ENCODE measurements around the gene PREB.
A peak's percentile ranks its signal among the peaks of the same experiment; 100 is the strongest.
"Not testable (repeated sequence)": the region's sequence is repeated elsewhere in the genome, so short reads cannot be mapped to it uniquely, and the experiment has no call there.

The PREB gene, protein sequence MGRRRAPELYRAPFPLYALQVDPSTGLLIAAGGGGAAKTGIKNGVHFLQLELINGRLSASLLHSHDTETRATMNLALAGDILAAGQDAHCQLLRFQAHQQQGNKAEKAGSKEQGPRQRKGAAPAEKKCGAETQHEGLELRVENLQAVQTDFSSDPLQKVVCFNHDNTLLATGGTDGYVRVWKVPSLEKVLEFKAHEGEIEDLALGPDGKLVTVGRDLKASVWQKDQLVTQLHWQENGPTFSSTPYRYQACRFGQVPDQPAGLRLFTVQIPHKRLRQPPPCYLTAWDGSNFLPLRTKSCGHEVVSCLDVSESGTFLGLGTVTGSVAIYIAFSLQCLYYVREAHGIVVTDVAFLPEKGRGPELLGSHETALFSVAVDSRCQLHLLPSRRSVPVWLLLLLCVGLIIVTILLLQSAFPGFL

GRCh38 chr2:27133905-27134780 lies at the start of gene PREB:
PREB (minus strand) TSS chr2:27134636; CDS start chr2:27134421, 215 bp downstream.
- H3K36me3 ChIP-seq (ENCODE audit: insufficient read depth, low read length): peaks cover 26% of the 10 kb centered on the region
- H3K4me3 ChIP-seq (ENCODE audit: low read depth in 1 of 2, low read length in 2 of 2): peak within 1 kb of the TSS; percentile 67 to 90
- H3K9me3 ChIP-seq (ENCODE audit: low read length): no peaks in the 10 kb centered on the region
- peak within 1 kb of the TSS; percentile 94 for H3K27ac ChIP-seq (ENCODE audit: low read depth, low read length)
- H3K27me3 ChIP-seq (ENCODE audit: control insufficient read depth in 1 of 2, insufficient read depth in 2 of 2, low read length in 2 of 2): no peaks in the 10 kb centered on the region
- H3K4me1 ChIP-seq (ENCODE audit: insufficient read depth, low read length): peaks cover 13% of the 10 kb centered on the region
- peak within 1 kb of the TSS; percentile 31 for H3K9ac ChIP-seq (ENCODE audit: low read length)

- Histone ChIP-seq H3K4me3 (ENCODE audit: low read depth in 1 of 2, low read length in 2 of 2) (no peak overlapping the region), H3K27me3 (ENCODE audit: control insufficient read depth in 1 of 2, insufficient read depth in 2 of 2, low read length in 2 of 2) (peaks cover 0 to under 1% of the 10 kb centered on the region in 2 donors), H3K9ac (ENCODE audit: low read length) (no peak overlapping the region), H3K9me3 (ENCODE audit: low read length) (no peaks in the 10 kb centered on the region), H3K4me1 (ENCODE audit: insufficient read depth, low read length) (no peaks in the 10 kb centered on the region), H3K27ac (ENCODE audit: low read depth, low read length) (no peak overlapping the region), H3K36me3 (ENCODE audit: insufficient read depth, low read length) (no peaks in the 10 kb centered on the region)
Observed at GRCh38 chr2:27184115-27184514, 49.7 kb upstream of the PREB start.

DNA sequence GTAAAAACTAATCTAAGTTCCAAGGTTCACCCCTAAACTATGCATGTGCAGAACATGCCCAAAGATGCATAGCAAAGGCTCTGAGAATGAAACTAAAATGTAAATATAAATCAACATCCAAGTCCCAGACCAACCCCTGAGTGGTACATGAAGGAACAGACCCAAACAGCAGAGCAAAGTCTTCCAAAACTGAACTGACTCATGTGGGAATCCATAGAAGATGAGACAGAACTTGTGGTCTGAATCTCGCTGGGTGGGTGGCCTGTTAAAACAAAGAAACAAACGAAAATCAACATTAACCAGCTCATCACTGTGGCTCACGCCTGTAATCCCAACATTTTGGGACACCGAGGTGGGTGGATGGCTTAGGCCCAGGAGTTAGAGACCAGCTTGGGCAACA lies 47.9 kb upstream of the PREB start:
- H3K27ac ChIP-seq (ENCODE audit: low read depth, low read length): no peak overlapping the region
- no peaks in the 10 kb centered on the region for H3K9me3 ChIP-seq (ENCODE audit: low read length)
- H3K36me3 ChIP-seq (ENCODE audit: insufficient read depth, low read length): no peaks in the 10 kb centered on the region
- peaks cover 0 to 5% of the 10 kb centered on the region in 2 donors for H3K27me3 ChIP-seq (ENCODE audit: control insufficient read depth in 1 of 2, insufficient read depth in 2 of 2, low read length in 2 of 2)
- H3K4me1 ChIP-seq (ENCODE audit: insufficient read depth, low read length): no peaks in the 10 kb centered on the region
- no peak overlapping the region for H3K9ac ChIP-seq (ENCODE audit: low read length)
- no peak overlapping the region for H3K4me3 ChIP-seq (ENCODE audit: low read depth in 1 of 2, low read length in 2 of 2)

- Histone ChIP-seq H3K27ac (ENCODE audit: low read depth, low read length) (no peak overlapping the region), H3K27me3 (ENCODE audit: control insufficient read depth in 1 of 2, insufficient read depth in 2 of 2, low read length in 2 of 2) (peaks cover 0 to 5% of the 10 kb centered on the region in 2 donors), H3K36me3 (ENCODE audit: insufficient read depth, low read length) (no peaks in the 10 kb centered on the region), H3K4me1 (ENCODE audit: insufficient read depth, low read length) (no peaks in the 10 kb centered on the region), H3K9ac (ENCODE audit: low read length) (no peak overlapping the region), H3K4me3 (ENCODE audit: low read depth in 1 of 2, low read length in 2 of 2) (no peak overlapping the region), H3K9me3 (ENCODE audit: low read length) (no peaks in the 10 kb centered on the region)
Observed at GRCh38 chr2:27179344-27180000, 45.0 kb upstream of the PREB start.

DNA sequence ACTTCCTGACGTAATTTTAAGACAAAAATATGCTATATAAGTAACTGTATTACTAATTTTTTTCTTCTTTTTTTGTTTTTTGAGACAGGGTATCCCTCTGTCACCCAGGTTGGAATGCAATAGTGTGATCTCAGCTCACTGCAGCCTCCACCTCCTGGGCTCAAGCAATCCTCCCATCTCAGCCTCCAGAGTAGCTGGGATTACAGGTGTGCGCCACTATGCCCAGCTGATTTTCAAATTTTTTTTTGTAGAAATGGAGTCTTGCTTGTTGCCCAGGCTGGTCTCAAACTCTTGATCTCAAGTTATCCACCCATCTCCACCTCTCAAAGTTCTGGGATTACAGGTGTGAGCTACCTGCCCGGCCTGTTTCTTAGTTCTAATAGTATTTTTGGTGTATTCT lies 44.0 kb upstream of the PREB start:
- Histone ChIP-seq H3K9ac (ENCODE audit: low read length) (no peak overlapping the region), H3K27me3 (ENCODE audit: control insufficient read depth in 1 of 2, insufficient read depth in 2 of 2, low read length in 2 of 2) (peaks cover 0 to 5% of the 10 kb centered on the region in 2 donors), H3K9me3 (ENCODE audit: low read length) (no peaks in the 10 kb centered on the region), H3K36me3 (ENCODE audit: insufficient read depth, low read length) (no peaks in the 10 kb centered on the region), H3K27ac (ENCODE audit: low read depth, low read length) (no peak overlapping the region), H3K4me3 (ENCODE audit: low read depth in 1 of 2, low read length in 2 of 2) (no peak overlapping the region), H3K4me1 (ENCODE audit: insufficient read depth, low read length) (no peaks in the 10 kb centered on the region)

DNA sequence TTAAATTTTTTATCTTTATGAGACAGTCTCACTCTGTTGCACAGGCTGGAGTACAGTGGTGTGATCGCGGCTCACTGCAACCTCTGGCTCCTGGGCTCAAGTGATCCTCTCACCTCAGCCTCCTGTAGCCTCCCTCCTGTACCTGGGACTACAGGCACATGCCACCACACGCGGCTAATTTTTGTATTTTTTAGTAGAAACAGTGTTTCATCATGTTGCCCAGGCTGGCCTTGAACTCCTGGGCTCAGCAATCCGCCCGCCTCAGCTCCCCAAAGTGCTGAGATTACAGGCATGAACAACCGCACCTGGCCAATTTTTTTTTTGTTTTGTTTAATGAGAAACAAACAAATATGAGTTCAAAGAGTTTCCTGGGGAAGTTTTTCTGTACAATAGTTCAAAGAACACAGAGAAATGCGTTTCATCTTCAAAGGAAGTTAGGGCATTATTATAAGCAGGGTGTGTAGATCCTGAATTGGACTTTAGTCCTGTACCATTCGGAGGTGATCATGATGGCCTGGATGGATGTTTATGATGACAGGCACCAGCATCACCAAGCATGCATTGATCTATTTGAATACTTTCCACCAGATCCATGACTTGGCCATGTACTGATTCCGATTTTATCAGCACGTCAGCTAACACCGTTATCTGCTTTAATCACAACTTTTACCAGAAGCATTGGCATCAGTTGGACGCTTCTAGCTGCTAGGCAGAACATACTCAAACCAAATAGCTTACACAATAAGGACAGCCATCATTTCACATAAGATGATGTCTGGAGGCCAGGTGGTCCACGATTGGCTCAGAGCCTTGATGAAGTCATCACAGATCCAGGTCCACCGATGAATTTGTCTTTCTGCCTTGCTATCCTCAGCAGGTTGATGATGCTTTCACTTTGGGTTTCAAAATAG lies 43.3 kb upstream of the PREB start:
- Histone ChIP-seq H3K4me3 (ENCODE audit: low read depth in 1 of 2, low read length in 2 of 2) (no peak overlapping the region), H3K27ac (ENCODE audit: low read depth, low read length) (no peak overlapping the region), H3K4me1 (ENCODE audit: insufficient read depth, low read length) (no peaks in the 10 kb centered on the region), H3K9ac (ENCODE audit: low read length) (no peak overlapping the region), H3K36me3 (ENCODE audit: insufficient read depth, low read length) (no peaks in the 10 kb centered on the region), H3K27me3 (ENCODE audit: control insufficient read depth in 1 of 2, insufficient read depth in 2 of 2, low read length in 2 of 2) (peaks cover 0 to 5% of the 10 kb centered on the region in 2 donors), H3K9me3 (ENCODE audit: low read length) (no peaks in the 10 kb centered on the region)

DNA sequence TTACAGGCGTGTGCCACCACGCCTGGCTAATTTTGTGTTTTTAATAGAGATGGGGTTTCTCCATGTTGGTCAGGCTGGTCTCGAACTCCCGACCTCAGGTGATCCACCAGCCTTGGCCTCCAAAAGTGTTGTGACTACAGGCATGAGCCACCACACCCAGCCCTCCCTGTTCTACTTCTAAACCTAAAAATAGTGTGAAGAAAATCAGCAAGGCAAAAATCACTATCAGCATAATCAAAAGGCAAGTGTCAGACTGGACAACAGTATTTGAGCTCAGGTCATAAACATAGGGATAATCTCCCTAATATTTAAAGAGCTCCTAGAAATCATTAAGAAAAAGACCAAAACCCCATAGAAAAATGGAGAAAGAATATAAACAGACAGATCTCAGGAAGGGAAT lies 41.3 kb upstream of the PREB start:
- not testable (repeated sequence) for H3K4me3 ChIP-seq (ENCODE audit: low read depth in 1 of 2, low read length in 2 of 2); H3K36me3 ChIP-seq (ENCODE audit: insufficient read depth, low read length); H3K27me3 ChIP-seq (ENCODE audit: control insufficient read depth in 1 of 2, insufficient read depth in 2 of 2, low read length in 2 of 2); H3K9me3 ChIP-seq (ENCODE audit: low read length); H3K27ac ChIP-seq (ENCODE audit: low read depth, low read length); H3K4me1 ChIP-seq (ENCODE audit: insufficient read depth, low read length); H3K9ac ChIP-seq (ENCODE audit: low read length)

DNA sequence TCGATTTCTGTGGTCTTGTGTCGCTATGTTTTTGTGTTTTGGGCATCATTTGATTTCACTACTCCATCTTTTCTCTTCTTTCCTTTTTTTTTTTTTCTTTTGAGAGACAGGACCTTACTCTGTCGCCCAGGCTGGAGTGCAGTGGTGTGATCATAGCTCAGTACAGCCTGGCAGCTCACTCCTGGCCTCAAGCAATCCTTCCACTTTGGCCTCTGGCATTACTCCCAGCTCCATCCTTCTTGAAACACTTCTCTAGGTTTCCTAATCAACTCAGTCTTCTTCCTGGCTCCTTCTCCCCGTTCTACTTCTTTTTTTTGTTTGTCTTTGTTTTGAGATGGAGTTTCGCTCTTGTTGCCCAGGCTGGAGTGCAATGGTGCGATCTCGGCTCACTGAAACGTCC lies 40.9 kb upstream of the PREB start:
- H3K27ac ChIP-seq (ENCODE audit: low read depth, low read length): no peak overlapping the region
- no peaks in the 10 kb centered on the region for H3K4me1 ChIP-seq (ENCODE audit: insufficient read depth, low read length)
- no peak overlapping the region for H3K9ac ChIP-seq (ENCODE audit: low read length)
- no peaks in the 10 kb centered on the region for H3K9me3 ChIP-seq (ENCODE audit: low read length)
- no peak overlapping the region for H3K4me3 ChIP-seq (ENCODE audit: low read depth in 1 of 2, low read length in 2 of 2)
- no peaks in the 10 kb centered on the region for H3K36me3 ChIP-seq (ENCODE audit: insufficient read depth, low read length)
- H3K27me3 ChIP-seq (ENCODE audit: control insufficient read depth in 1 of 2, insufficient read depth in 2 of 2, low read length in 2 of 2): peaks cover 0 to 5% of the 10 kb centered on the region in 2 donors

DNA sequence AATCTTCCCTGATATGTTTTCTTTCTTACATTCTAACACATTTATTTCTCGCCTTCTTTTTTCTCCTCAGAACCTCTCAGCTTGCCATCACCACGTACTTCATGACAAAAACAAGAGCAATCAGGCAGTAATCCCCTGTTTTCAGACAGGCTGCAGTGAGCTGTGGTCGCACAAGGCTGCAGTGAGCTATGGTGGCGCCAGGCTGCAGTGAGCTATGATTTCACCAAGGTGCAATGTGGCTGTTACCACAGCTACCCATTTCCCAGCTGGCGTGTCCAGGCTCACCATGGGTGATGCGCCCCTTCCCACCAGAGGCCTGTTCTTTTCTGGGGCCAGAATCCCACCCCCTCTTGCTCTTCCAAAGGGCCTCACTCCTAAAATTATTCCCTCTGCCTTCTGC lies 40.2 kb upstream of the PREB start:
- Histone ChIP-seq H3K9ac (ENCODE audit: low read length) (no peak overlapping the region), H3K9me3 (ENCODE audit: low read length) (no peaks in the 10 kb centered on the region), H3K36me3 (ENCODE audit: insufficient read depth, low read length) (no peaks in the 10 kb centered on the region), H3K4me3 (ENCODE audit: low read depth in 1 of 2, low read length in 2 of 2) (no peak overlapping the region), H3K4me1 (ENCODE audit: insufficient read depth, low read length) (no peaks in the 10 kb centered on the region), H3K27me3 (ENCODE audit: control insufficient read depth in 1 of 2, insufficient read depth in 2 of 2, low read length in 2 of 2) (peaks cover 0 to 5% of the 10 kb centered on the region in 2 donors), H3K27ac (ENCODE audit: low read depth, low read length) (no peak overlapping the region)

- no peak overlapping the region for H3K9ac ChIP-seq (ENCODE audit: low read length)
- H3K9me3 ChIP-seq (ENCODE audit: low read length): no peaks in the 10 kb centered on the region
- no peak overlapping the region for H3K27ac ChIP-seq (ENCODE audit: low read depth, low read length)
- H3K36me3 ChIP-seq (ENCODE audit: insufficient read depth, low read length): no peaks in the 10 kb centered on the region
- H3K4me3 ChIP-seq (ENCODE audit: low read depth in 1 of 2, low read length in 2 of 2): no peak overlapping the region
- no peaks in the 10 kb centered on the region for H3K27me3 ChIP-seq (ENCODE audit: control insufficient read depth in 1 of 2, insufficient read depth in 2 of 2, low read length in 2 of 2)
- H3K4me1 ChIP-seq (ENCODE audit: insufficient read depth, low read length): no peaks in the 10 kb centered on the region
Observed at GRCh38 chr2:27171351-27171848, 37.0 kb upstream of the PREB start.

Data from muscle layer of colon (tissue), 2 donors.